Stimulated activated CD4-positive, alpha-beta T cell treated with anti-CD3 and anti-CD28 coated beads, Interleukin-2, amount 100 ng/mL, for 4 hours (primary cell): ENCODE data around the gene CRMP1.
"Not testable (repeated sequence)": the region's sequence is repeated elsewhere in the genome, so short reads cannot be mapped to it uniquely, and the experiment has no call there.

Experiments
- DNase-seq: peaks from one replicate; pipeline ENCODE4 v3.0.0-alpha.2; 2020; ENCODE audit warnings: low read depth

The CRMP1 gene

GRCh38 chr4:5854929-5855328 lies 38.0 kb downstream of the CRMP1 start:
- DNase-seq: no peak

- no peak for DNase-seq
These were observed 40.2 kb downstream of the CRMP1 start for GRCh38 chr4:5852523-5853202.

GRCh38 chr4:5851637-5852301 lies 41.1 kb downstream of the CRMP1 start:
- DNase-seq: no peak

- DNase-seq: no peak
These were observed 47.6 kb downstream of the CRMP1 start for GRCh38 chr4:5845035-5845905.

GRCh38 chr4:5843573-5844530 lies 49.0 kb downstream of the CRMP1 start:
- DNase-seq: no peak

GRCh38 chr4:5842456-5842855 lies 50.4 kb downstream of the CRMP1 start:
- no peak for DNase-seq

- DNase-seq: no peak
These were observed 52.9 kb downstream of the CRMP1 start for GRCh38 chr4:5839751-5840674.

- DNase-seq: no peak
These were observed 53.6 kb downstream of the CRMP1 start for GRCh38 chr4:5839332-5839731.

- DNase-seq: not testable (repeated sequence)
These were observed 55.4 kb downstream of the CRMP1 start for GRCh38 chr4:5837483-5837882.

GRCh38 chr4:5836943-5837342 lies 55.9 kb downstream of the CRMP1 start:
- no peak for DNase-seq

- no peak for DNase-seq
These were observed 64.9 kb downstream of the CRMP1 start for GRCh38 chr4:5828005-5828391.

- DNase-seq: no peak
These were observed 65.5 kb downstream of the CRMP1 start for GRCh38 chr4:5827108-5828004.

- no peak for DNase-seq
These were observed 66.3 kb downstream of the CRMP1 start for GRCh38 chr4:5826437-5827107.

- DNase-seq: no peak
These were observed 67.4 kb downstream of the CRMP1 start for GRCh38 chr4:5825321-5826041.

GRCh38 chr4:5824635-5825034 lies 68.3 kb downstream of the CRMP1 start:
- DNase-seq: no peak

- DNase-seq: no peak
These were observed 68.7 kb downstream of the CRMP1 start for GRCh38 chr4:5824227-5824626.

- no peak for DNase-seq
These were observed 69.2 kb downstream of the CRMP1 start for GRCh38 chr4:5823542-5824211.

- no peak for DNase-seq
These were observed 70.3 kb downstream of the CRMP1 start for GRCh38 chr4:5822619-5823018.
